Osteoblast (primary cell): ENCODE data around the gene CCDC60. TPM values are rescaled to one million over a fixed set of nuclear protein-coding genes. Genes with fewer than 3 reads are reported as not detected.

Experiments
- DNase-seq: peaks from one replicate; pipeline ENCODE4 v3.0.0; 2011; ENCODE audit warnings: low spot score, mixed read lengths; ENCODE audit not compliant: insufficient read length; ENCODE audit errors: missing footprints
- H2AFZ ChIP-seq: 2 replicates; pipeline ENCODE4 v1.6.0; 2011; ENCODE audit warnings: mild to moderate bottlenecking, low read length
- H3K27ac ChIP-seq: 2 replicates; pipeline ENCODE4 v1.5.1; 2011; ENCODE audit warnings: mild to moderate bottlenecking, low read depth, low read length, moderate library complexity
- H3K27me3 ChIP-seq: 2 replicates; pipeline ENCODE4 v1.6.0; 2012; ENCODE audit warnings: mild to moderate bottlenecking, control low read depth, inconsistent platforms, low read length, moderate library complexity; ENCODE audit not compliant: insufficient read depth
- H3K36me3 ChIP-seq: 2 replicates; pipeline ENCODE4 v1.5.1; 2011; ENCODE audit warnings: mild to moderate bottlenecking, low read length, control low read depth, moderate library complexity; ENCODE audit not compliant: insufficient read depth
- H3K4me1 ChIP-seq: 2 replicates; pipeline ENCODE4 v1.5.1; 2011; ENCODE audit warnings: mild to moderate bottlenecking, low read length, control low read depth, moderate library complexity; ENCODE audit not compliant: insufficient read depth
- H3K4me2 ChIP-seq: 2 replicates; pipeline ENCODE4 v1.6.0; 2011; ENCODE audit warnings: mild to moderate bottlenecking, low read length; ENCODE audit not compliant: insufficient read depth
- H3K4me3 ChIP-seq: fragments of 200-600 bp; sonication (generic); 3 replicates; pipeline ENCODE4 v1.5.1; 2012; ENCODE audit warnings: mild to moderate bottlenecking, low read length, inconsistent platforms; ENCODE audit not compliant: insufficient read depth
- H3K79me2 ChIP-seq: 2 replicates; pipeline ENCODE4 v1.6.0; 2012; ENCODE audit warnings: mild to moderate bottlenecking, low read length, control low read depth, inconsistent platforms; ENCODE audit not compliant: insufficient read depth
- H3K9me3 ChIP-seq: 2 replicates; pipeline ENCODE4 v1.5.1; 2011; ENCODE audit warnings: low read depth, low read length, control low read depth
- H4K20me1 ChIP-seq: 2 replicates; pipeline ENCODE4 v1.6.0; 2012; ENCODE audit warnings: mild to moderate bottlenecking, low read length, control low read depth; ENCODE audit not compliant: insufficient read depth
- total RNA-seq: library from RNA; depleted of rRNA; stranded (reverse); fragments of >200 nt; gene quantifications from 2 replicates; pipeline ENCODE4 v1.2.3, GENCODE V29; 2012
- TF ChIP-seq, protein P1 (sequence below): IDR thresholded peaks from 2 replicates; pipeline ENCODE4 v1.5.1; 2011; ENCODE audit warnings: mild to moderate bottlenecking, low read depth, low read length, moderate library complexity; ENCODE audit errors: extremely low read depth

CCDC60 gene
- total RNA-seq, 1 donor = not detected

DNA sequence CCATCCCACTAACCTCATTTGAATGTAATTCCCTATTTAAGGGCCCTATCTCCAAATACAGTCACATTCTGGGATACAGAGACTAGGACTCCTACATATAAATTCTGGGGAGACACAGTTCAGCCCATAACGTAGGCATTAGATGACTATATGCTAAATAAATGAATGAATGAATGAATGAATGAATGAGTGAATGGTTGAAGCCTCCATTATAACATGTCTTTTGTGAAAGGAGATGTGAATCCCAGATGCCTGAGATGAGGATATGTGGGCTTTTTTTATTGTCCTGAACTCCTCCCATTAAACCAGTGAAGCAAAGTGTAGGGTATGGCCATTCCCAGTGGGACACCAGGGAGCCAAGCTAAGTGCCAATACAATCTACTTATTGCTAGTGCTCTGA is 238.6 kb downstream of the CCDC60 start:
- no peak overlapping the region for H3K4me3 ChIP-seq
- no peaks in the 10 kb centered on the region for H3K27me3 ChIP-seq
- TF ChIP-seq, protein P1, sequence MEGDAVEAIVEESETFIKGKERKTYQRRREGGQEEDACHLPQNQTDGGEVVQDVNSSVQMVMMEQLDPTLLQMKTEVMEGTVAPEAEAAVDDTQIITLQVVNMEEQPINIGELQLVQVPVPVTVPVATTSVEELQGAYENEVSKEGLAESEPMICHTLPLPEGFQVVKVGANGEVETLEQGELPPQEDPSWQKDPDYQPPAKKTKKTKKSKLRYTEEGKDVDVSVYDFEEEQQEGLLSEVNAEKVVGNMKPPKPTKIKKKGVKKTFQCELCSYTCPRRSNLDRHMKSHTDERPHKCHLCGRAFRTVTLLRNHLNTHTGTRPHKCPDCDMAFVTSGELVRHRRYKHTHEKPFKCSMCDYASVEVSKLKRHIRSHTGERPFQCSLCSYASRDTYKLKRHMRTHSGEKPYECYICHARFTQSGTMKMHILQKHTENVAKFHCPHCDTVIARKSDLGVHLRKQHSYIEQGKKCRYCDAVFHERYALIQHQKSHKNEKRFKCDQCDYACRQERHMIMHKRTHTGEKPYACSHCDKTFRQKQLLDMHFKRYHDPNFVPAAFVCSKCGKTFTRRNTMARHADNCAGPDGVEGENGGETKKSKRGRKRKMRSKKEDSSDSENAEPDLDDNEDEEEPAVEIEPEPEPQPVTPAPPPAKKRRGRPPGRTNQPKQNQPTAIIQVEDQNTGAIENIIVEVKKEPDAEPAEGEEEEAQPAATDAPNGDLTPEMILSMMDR = no peak
- no peak overlapping the region for H2AFZ ChIP-seq
- H3K79me2 ChIP-seq = no peaks in the 10 kb centered on the region
- no peak overlapping the region for H3K27ac ChIP-seq
- H3K36me3 ChIP-seq = no peaks in the 10 kb centered on the region
- no peaks in the 10 kb centered on the region for H3K9me3 ChIP-seq
- peaks cover 5% of the 10 kb centered on the region for H3K4me1 ChIP-seq
- H3K4me2 ChIP-seq = no peak overlapping the region
- DNase-seq = no peak
- no peaks in the 10 kb centered on the region for H4K20me1 ChIP-seq

DNA sequence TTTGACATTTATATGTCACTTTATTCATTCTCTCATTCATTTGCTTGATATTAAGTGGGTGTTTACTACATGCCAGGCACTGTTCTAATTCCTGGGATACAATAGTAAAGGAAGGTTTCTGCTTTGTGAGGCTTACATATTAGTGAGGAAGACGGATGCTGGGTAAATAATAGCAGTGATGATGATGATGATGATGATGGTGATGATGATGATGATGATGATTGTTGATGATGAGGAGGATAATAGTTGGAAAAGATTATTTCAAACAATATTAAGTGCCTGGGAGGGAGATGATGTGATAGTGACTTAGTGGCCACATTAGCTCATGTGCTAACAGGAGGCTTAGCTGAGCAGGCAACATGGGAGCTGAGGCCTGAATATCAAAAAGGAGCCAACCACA is 239.7 kb downstream of the CCDC60 start:
- no peak overlapping the region for H3K27ac ChIP-seq
- H3K4me2 ChIP-seq = no peak overlapping the region
- TF ChIP-seq, protein P1 = no peak
- no peaks in the 10 kb centered on the region for H3K27me3 ChIP-seq
- no peak overlapping the region for H2AFZ ChIP-seq
- no peak overlapping the region for H3K4me3 ChIP-seq
- no peak for DNase-seq
- peaks cover 10% of the 10 kb centered on the region for H3K4me1 ChIP-seq
- no peaks in the 10 kb centered on the region for H3K79me2 ChIP-seq
- no peaks in the 10 kb centered on the region for H4K20me1 ChIP-seq
- H3K9me3 ChIP-seq = no peaks in the 10 kb centered on the region
- H3K36me3 ChIP-seq = no peaks in the 10 kb centered on the region

DNA sequence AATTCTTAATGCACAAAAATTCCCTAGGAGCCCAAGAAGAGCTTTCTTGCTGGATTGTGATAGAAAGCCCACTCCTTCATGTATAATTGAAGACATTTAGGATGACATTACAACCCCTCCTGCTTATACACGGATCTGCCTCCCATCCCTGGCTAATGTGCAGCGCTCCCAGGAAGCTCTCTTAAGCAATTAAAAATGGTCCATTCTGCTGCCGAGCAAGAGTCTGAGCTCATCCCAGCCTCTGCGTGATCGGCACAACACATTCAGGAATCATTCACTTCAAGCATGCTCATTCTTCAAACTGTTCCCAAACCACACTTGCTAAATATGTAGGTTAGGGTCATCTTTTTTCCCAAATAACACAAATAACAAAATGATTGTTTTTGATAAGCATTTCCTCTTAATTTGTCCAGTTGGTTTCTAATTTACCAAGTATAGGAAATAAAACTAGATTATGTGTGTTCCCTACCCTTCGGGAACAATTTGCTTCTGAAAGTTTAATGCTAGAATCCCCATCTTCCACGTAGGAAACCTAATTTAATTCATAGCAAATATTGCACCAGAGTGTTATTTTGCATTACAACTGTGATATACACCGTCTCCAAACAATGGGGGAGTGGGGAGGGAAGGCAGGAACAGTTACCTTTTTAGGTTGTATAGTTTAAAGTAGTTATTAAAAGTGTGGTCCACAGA is 241.7 kb downstream of the CCDC60 start:
- no peaks in the 10 kb centered on the region for H3K79me2 ChIP-seq
- H4K20me1 ChIP-seq = no peaks in the 10 kb centered on the region
- H3K36me3 ChIP-seq = no peaks in the 10 kb centered on the region
- DNase-seq = no peak
- H3K9me3 ChIP-seq = no peaks in the 10 kb centered on the region
- no peaks in the 10 kb centered on the region for H3K27me3 ChIP-seq
- H3K4me3 ChIP-seq = no peak overlapping the region
- H3K4me2 ChIP-seq = no peak overlapping the region
- no peak overlapping the region for H3K27ac ChIP-seq
- no peak overlapping the region for H2AFZ ChIP-seq
- peaks cover 10% of the 10 kb centered on the region for H3K4me1 ChIP-seq
- TF ChIP-seq, protein P1 = no peak

GRCh38 chr12:119576915-119577314 is 242.4 kb downstream of the CCDC60 start:
- Histone ChIP-seq H4K20me1 (no peaks in the 10 kb centered on the region), H3K36me3 (no peaks in the 10 kb centered on the region), H3K27me3 (no peaks in the 10 kb centered on the region), H3K9me3 (no peaks in the 10 kb centered on the region), H3K4me1 (peaks cover 10% of the 10 kb centered on the region), H3K4me3 (no peak overlapping the region), H3K4me2 (no peak overlapping the region), H2AFZ (no peak overlapping the region), H3K79me2 (no peaks in the 10 kb centered on the region), H3K27ac (no peak overlapping the region)
- TF ChIP-seq, protein P1 = no peak
- DNase-seq = no peak
